Measurements from ENCODE around the gene RBM14. TPM values are rescaled to one million over a fixed set of nuclear protein-coding genes. Genes with fewer than 3 reads are reported as not detected.

The RBM14 gene
- total and polyA plus RNA-seq, 2 donors (not counting 3 experiments of a cell fraction or from before 2014, with no cell fraction given): 44.0 to 104 TPM

- Histone ChIP-seq H3K9ac (replicated peaks; ENCODE audit: extremely low read depth, insufficient read depth, low read length) (peak overlapping the region; percentile 59), H3K4me1 (ENCODE audit: control insufficient read depth, extremely low read depth, insufficient read depth, low read length) (peaks cover 5% of the 10 kb centered on the region), H3K27me3 (ENCODE audit: control insufficient read depth in 2 of 2, insufficient read depth in 2 of 2, low read length in 2 of 2) (peaks cover 0 to 2% of the 10 kb centered on the region in 2 experiments), H4K20me1 (replicated peaks; ENCODE audit: control insufficient read depth, extremely low read depth, insufficient read depth, low read length) (no peaks in the 10 kb centered on the region), H3K4me3 (replicated peaks in 1 of 3; ENCODE audit: insufficient read depth in 1 of 3, low read depth in 1 of 3, low read length in 3 of 3) (peak overlapping the region; percentile 22 to 63 (median 60)), H2AFZ (ENCODE audit: low read depth, low read length) (peak overlapping the region; percentile 83), H3K27ac (ENCODE audit: insufficient read depth, low read depth, low read length) (no peak overlapping the region), H3K4me2 (ENCODE audit: insufficient read depth, low read length) (peak overlapping the region; percentile 65), H3K36me3 (ENCODE audit: control insufficient read depth in 2 of 2, extremely low read depth in 1 of 2, insufficient read depth in 2 of 2, low read length in 2 of 2) (no peaks in the 10 kb centered on the region), H3K79me2 (ENCODE audit: control insufficient read depth, insufficient read depth, low read length) (no peaks in the 10 kb centered on the region), H3K9me1 (replicated peaks; ENCODE audit: control insufficient read depth, extremely low read depth, insufficient read depth, low read length) (no peaks in the 10 kb centered on the region), H3K9me3 (replicated peaks; ENCODE audit: control insufficient read depth, insufficient read depth, low read length) (no peaks in the 10 kb centered on the region)
- dilution Hi-C loops (cut with MboI; ENCODE audit: extremely low pct_ligation_motif_present, low sequenced_read_pairs): no loop called here
- POLR2A ChIA-PET: no interaction called here
- TF ChIP-seq CTCF (IDR thresholded peaks at IDR 0.05; ENCODE audit: extremely low read depth in 1 of 2, insufficient read depth in 1 of 2, low read depth in 1 of 2, low read length in 2 of 2) (no peak), FOS (IDR thresholded peaks at IDR 0.05; ENCODE audit: borderline replicate concordance, insufficient read depth, low read length) (no peak), MYC (IDR thresholded peaks at IDR 0.05; ENCODE audit: low read depth, low read length) (no peak), GATA2 (IDR thresholded peaks at IDR 0.05; ENCODE audit: insufficient read depth, insufficient read length, low read depth, low read length) (no peak), POLR2A (IDR thresholded peaks at IDR 0.05; ENCODE audit: low read depth, low read length) (no peak), POLR2AphosphoS5 (IDR thresholded peaks at IDR 0.05; ENCODE audit: insufficient read depth, low read depth, low read length) (no peak), EZH2 (IDR thresholded peaks at IDR 0.05; ENCODE audit: borderline replicate concordance, low read depth, low read length, severe bottlenecking) (no peak), MAX (IDR thresholded peaks at IDR 0.05; ENCODE audit: insufficient read depth, insufficient read length) (no peak)
- DNase-seq (ENCODE audit: low read depth, low spot score): no peak
- peak; percentile 38 for FAIRE-seq
- no TSS peak for BruUV-seq (replicated peaks)
- CTCF ChIA-PET: interaction anchor here (1.0 to 1.3 kb wide), 9 partner anchors 12 to 85 kb away, joined by 3 to 10 read pairs (median 5); partner anchors contain the start of gene CTSF
- intact Hi-C loops (cut with micrococcal nuclease): loop anchor here (1.0 to 5.0 kb wide), 4 partner anchors 23 to 84 kb away; partner anchors contain the start of genes RBM14, RBM4 and RBM4B
Measured at GRCh38 chr11:66593303-66593635, 23.2 kb upstream of the RBM14 start.
